SKM-1 treated with dmso at 0.1 percent for 144 hours (cell line): ENCODE measurements around the gene LAMTOR5.
"Not testable (repeated sequence)": the region's sequence is repeated elsewhere in the genome, so short reads cannot be mapped to it uniquely, and the experiment has no call there.

Source experiments
- DNase-seq: peaks from one replicate; lab custom pipeline; 2025; ENCODE audit not compliant: unreplicated experiment; lab: John Stamatoyannopoulos, UW

The LAMTOR5 gene

GRCh38 chr1:110407260-110408210 lies at the start of gene LAMTOR5:
Gene LAMTOR5 (minus strand): TSS chr1:110407694. CDS start chr1:110407620, 74 bp downstream.
- DNase-seq: peak; percentile 85

GRCh38 chr1:110457206-110457605 lies 49.7 kb upstream of the LAMTOR5 start:
- DNase-seq: no peak

- no peak for DNase-seq
Measured at GRCh38 chr1:110455151-110455550, 47.7 kb upstream of the LAMTOR5 start.

GRCh38 chr1:110454328-110454727 lies 46.8 kb upstream of the LAMTOR5 start:
- DNase-seq: no peak

GRCh38 chr1:110453829-110454228 lies 46.3 kb upstream of the LAMTOR5 start:
- DNase-seq: no peak

GRCh38 chr1:110452330-110452729 lies 44.8 kb upstream of the LAMTOR5 start:
- DNase-seq: no peak

GRCh38 chr1:110450929-110451328 lies 43.4 kb upstream of the LAMTOR5 start, which contains the start of gene PROK1:
Gene PROK1 (plus strand): TSS chr1:110451149. CDS start chr1:110451217, 68 bp downstream.
- no peak for DNase-seq

GRCh38 chr1:110449661-110450651 lies 42.5 kb upstream of the LAMTOR5 start:
- no peak for DNase-seq

GRCh38 chr1:110444561-110444960 lies 37.1 kb upstream of the LAMTOR5 start:
- DNase-seq: no peak

- DNase-seq: no peak
Measured at GRCh38 chr1:110443451-110443850, 36.0 kb upstream of the LAMTOR5 start.

- no peak for DNase-seq
Measured at GRCh38 chr1:110441888-110442287, 34.4 kb upstream of the LAMTOR5 start.

GRCh38 chr1:110440877-110441276 lies 33.4 kb upstream of the LAMTOR5 start:
- DNase-seq: no peak

GRCh38 chr1:110439873-110440272 lies 32.4 kb upstream of the LAMTOR5 start:
- DNase-seq: not testable (repeated sequence)

GRCh38 chr1:110438893-110439292 lies 31.4 kb upstream of the LAMTOR5 start:
- DNase-seq: no peak

GRCh38 chr1:110437645-110438299 lies 30.3 kb upstream of the LAMTOR5 start:
- not testable (repeated sequence) for DNase-seq

GRCh38 chr1:110436635-110437034 lies 29.1 kb upstream of the LAMTOR5 start:
- DNase-seq: no peak

- no peak for DNase-seq
Measured at GRCh38 chr1:110434946-110435345, 27.5 kb upstream of the LAMTOR5 start.

GRCh38 chr1:110433803-110434202 lies 26.3 kb upstream of the LAMTOR5 start:
- peak; percentile 86 for DNase-seq

GRCh38 chr1:110433213-110433612 lies 25.7 kb upstream of the LAMTOR5 start:
- no peak for DNase-seq

GRCh38 chr1:110430901-110431300 lies 23.4 kb upstream of the LAMTOR5 start:
- no peak for DNase-seq

- DNase-seq: peak; percentile 54
Measured at GRCh38 chr1:110430366-110430765, 22.9 kb upstream of the LAMTOR5 start.
